Measurements from ENCODE around the gene PLK3.
"Not testable (repeated sequence)": the region's sequence is repeated elsewhere in the genome, so short reads cannot be mapped to it uniquely, and the experiment has no call there.

PLK3 gene

DNA sequence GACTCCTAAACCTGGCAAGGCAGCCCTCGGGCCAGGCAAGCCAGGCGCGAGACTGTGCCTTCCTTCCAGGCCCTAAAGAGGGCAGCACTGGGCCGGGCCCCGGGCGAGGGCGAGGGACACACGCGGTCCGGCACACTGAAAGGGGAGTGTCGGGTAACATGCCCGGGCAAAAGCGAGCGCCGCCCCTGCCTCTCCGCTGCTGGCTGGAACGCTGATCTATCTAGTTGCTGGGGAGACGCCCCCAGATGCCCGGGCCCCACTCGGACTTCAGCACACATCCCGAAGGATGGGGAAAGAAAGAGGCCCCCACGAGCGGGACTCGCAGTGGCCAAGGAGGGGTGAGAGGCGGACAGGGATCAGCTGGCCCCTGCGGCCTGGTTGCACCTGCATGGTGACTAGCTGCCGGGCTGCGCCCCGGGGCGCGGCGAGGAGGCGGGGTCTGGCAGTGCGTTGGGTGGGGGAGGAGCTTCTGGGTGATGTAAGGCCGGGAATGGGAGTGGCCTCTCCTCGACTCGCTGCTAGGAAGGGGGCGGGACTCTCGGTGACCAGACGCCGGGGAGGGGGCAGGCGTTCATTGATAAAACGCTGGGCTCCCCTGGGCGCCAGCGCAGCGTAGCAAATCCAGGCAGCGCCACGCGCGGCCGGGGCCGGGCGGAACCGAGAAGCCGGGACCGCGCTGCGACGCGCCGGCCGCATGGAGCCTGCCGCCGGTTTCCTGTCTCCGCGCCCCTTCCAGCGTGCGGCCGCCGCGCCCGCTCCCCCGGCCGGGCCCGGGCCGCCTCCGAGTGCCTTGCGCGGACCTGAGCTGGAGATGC, at the start of gene PLK3:
Gene PLK3, plus strand, starts transcription at position 608 of the 815 bp plus-strand sequence. Its CDS starts 87 bp downstream, at position 695.
- DNase-seq (ENCODE audit: low read depth in 1 of 2, low spot score in 1 of 2) = peak; percentile 95 to 97

DNA sequence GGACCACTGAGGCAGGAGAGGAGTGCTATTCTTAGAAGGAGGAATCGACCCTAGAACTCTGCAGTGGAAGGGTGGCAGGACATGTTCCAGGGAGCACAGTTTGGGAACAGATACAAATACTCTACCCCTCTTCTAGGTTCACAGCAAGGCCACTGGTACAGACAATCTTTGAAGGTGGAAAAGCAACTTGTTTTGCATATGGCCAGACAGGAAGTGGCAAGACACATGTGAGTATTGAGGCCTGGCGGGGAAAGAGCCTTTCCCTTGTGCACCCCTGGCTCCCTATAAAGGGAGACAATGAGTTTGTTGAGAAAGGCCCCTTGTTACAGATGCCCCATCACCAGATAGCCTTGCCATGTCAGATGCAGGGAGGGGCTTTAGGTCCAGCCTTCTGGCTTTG, 42.8 kb upstream of the PLK3 start:
- DNase-seq (ENCODE audit: low read depth in 1 of 2, low spot score in 1 of 2) = no peak

DNA sequence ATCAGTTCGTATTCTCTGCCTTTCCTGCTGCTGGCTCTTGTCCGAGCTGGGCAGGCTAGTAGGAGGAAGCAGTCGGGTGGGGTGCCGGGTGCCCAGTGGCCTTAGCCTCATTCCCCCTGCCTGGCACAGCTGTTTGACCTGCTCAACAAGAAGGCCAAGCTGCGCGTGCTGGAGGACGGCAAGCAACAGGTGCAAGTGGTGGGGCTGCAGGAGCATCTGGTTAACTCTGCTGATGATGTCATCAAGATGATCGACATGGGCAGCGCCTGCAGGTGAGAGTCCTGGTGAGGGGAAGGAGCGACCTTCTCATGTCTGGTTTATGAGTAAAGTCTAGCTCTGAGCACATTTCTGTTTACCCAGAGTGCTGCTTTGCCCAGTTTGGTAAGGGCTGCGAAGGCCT, 41.1 kb upstream of the PLK3 start:
- no peak for DNase-seq (ENCODE audit: low read depth in 1 of 2, low spot score in 1 of 2)

DNA sequence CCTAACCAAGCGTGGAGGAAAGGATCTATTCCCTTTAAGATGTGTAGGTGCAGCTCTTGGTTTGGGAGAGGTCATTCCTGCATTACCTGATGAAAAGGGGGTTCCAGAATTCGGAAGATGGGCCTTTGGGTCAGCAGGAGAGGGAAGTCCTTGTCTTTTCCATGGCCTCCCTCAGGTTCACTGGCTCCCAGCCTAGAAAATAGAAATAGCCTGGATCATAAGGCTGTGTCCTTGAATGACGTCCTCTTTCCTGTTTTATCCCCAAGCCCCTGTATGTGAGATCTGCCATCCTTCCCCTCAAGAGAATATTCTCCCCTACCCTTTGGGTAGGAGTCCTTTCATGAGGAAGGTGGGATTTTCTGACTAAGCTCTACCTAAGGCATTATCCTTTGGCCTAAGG, 39.3 kb upstream of the PLK3 start:
- DNase-seq (ENCODE audit: low read depth in 1 of 2, low spot score in 1 of 2) = no peak

DNA sequence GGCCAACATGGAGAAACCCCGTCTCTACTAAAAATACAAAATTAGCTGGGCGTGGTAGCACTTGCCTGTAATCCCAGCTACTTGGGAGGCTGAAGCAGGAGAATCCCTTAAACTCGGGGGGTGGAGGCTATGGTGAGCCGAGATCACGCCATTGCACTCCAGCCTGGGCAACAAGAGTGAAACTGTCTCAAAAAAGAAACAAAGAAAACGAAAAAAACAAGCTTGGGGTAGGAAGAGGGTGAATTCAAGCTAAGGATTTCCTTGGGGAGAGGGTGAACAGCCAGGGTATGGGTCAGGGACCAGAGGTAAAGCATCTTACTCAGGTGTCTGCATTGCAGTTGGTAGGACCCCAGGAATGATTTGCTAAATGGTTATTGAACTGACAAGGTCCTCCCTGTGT, 33.8 kb upstream of the PLK3 start:
- DNase-seq (ENCODE audit: low read depth in 1 of 2, low spot score in 1 of 2) = not testable (repeated sequence)

DNA sequence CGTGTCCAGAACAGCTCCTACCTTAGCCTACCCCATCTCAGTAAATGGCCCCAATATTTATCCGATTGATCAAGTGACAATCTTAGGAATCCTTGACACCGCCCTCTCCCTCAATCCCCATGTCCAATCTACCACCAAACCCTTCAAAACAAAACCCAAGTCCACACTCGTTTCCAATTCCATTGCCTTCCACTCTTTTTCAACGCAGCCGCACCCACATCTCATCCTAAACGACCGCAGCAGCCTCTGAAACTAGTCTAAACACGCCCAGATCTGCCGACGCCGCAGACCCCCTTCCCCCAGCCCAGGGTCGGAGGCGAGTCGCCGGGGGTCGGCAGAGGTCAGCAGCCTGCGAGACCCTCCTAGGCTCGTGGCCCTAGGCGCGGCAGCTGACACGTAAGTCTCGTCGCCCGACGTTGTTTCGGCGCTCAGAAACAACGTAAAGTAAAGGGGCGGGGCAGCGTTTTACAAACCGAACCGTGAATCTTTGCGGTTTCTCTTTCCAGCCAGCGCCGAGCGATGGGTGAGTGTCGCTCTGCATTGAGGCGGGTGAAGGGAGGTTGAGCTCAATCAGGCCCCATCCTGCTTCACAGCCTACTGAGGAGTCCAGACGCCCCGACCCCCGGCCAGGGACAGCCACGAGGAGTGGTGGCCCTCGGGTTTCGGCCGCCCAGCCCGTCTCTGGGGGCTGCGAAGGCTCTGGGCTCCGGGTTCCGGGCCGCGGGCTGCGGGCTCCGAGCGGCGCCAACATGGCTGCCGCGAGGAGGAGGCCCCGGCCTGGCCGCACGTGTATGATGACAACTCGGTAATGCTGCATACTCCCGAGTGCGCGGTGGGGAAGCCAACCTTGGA, 24.9 kb upstream of the PLK3 start, which contains the start of gene RPS8:
Gene RPS8, plus strand, starts transcription at position 463 of the 852 bp plus-strand sequence. Its CDS starts 57 bp downstream, at position 520.
- peak; percentile 71 to 74 for DNase-seq (ENCODE audit: low read depth in 1 of 2, low spot score in 1 of 2)

DNA sequence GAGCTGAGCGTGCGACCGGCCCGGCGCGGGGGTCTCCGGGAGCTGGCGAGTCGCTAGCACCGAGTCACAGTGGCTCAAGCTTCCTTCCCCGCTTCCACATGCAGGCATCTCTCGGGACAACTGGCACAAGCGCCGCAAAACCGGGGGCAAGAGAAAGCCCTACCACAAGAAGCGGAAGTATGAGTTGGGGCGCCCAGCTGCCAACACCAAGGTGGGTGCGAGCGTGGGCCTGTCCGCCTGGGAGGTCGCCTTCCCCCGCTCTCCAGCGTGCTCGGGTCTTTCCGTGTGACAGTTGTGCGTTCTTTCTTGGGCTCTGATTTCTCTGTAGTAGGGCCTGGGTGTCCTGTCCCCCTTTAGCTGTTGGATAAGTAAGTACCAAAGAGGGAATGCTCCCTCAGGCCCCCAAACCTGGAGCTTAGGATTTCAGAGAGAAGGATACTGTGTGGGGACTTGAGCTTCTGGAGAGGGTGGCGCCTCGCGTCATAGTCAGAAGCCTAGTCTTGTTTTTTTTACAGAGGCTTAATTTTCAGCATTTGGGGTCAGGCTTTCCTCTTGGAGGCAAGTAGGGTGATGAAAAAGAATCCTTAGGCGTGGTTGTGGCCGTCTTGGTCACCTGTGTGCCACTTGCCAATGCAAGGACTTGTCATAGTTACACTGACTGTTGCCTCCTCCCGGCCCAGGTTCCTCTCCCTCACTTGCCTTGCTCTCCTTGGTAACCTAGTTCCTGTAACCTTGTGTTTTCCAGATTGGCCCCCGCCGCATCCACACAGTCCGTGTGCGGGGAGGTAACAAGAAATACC, 24.0 kb upstream of the PLK3 start:
- DNase-seq (ENCODE audit: low read depth in 1 of 2, low spot score in 1 of 2) = no peak

DNA sequence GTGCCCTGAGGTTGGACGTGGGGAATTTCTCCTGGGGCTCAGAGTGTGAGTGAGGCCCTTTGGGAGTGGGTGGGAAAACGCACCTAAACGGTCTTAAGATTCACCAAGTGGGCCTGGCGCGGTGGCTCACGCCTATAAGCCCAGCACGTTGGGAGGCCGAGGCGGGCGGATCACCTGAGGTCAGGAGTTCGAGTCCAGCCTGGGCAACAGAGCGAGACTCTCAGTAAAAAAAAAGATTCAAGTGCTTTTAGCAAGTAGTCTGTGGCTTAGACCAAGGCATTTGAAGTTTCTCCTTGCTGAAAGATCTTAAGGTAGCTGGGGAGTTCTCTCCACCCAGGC, 23.5 kb upstream of the PLK3 start:
- DNase-seq (ENCODE audit: low read depth in 1 of 2, low spot score in 1 of 2) = no peak

DNA sequence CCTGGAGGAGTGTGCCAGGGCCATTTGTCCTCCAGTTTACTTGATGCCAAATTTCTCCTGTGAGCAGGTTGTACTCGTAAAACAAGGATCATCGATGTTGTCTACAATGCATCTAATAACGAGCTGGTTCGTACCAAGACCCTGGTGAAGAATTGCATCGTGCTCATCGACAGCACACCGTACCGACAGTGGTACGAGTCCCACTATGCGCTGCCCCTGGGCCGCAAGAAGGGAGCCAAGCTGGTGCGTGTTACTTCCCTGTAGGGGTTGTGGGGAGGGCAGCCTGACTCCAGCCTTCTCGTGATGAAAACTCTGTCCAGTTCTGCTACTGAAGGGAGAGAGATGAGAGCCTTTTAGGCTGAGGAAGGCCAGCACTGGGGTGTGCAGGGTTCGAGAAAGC, 22.6 kb upstream of the PLK3 start:
- no peak for DNase-seq (ENCODE audit: low read depth in 1 of 2, low spot score in 1 of 2)

DNA sequence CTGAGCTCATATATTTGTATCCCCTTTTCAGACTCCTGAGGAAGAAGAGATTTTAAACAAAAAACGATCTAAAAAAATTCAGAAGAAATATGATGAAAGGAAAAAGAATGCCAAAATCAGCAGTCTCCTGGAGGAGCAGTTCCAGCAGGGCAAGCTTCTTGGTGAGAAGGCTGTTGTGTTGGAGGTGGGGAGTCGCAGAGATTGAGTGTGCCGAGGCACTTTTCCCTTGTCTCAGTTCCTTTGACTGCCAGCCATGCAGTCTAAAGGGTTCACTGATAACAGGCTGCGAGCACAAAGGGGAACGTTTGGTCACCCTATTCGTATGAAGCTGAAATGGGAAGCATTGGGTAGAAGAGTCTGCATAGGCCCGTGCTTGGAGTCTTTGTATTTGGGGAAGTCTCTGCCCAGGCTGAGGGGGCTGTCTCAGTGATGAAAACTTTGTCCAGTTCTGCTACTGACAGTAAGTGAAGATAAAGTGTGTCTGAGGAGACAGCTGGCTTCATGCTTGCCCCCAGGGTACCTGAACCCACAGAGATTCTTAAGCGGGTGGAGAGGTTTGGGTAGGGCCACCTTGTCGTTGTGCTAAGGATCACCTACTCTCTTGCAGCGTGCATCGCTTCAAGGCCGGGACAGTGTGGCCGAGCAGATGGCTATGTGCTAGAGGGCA, 22.1 kb upstream of the PLK3 start:
- DNase-seq (ENCODE audit: low read depth in 1 of 2, low spot score in 1 of 2) = no peak

DNA sequence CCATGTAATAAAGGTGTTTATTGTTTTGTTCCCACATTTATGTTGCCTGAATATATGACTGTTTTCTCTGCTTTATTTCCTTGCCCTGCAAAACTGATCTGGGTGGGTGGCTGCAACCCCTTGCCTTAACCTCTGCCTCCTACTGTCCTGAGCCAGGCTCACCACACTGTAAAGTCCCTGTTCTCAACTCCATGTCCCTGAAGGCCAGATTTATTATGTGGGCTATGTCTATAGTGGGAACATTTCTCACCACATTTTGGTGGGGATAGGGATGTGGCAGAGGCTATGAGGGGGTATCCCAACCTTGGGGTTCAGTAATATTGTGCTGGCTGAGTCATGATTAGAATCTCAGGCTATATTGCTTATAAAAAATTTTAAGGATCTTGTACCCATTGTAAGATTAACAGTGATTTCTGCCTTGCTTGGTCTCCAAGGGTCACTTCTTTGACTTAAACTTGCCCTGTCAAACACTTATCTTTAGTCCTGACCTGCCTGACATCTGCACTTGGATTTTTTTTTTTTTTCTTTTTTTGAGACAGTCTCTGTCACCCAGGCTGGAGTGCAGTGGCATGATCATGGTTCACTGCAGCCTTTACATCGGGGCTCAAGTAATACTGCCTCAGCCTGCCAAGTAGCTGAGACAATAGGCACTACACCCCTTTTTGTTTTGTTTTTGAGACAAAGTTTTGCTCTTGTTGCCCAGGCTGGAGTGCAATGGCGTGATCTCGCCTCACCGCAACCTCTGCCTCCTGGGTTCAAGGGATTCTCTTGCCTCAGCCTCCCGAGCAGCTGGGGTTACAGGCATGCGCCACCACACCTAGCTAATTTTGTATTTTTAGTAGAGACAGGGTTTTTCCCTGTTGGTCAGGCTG, 21.2 kb upstream of the PLK3 start:
- no peak for DNase-seq (ENCODE audit: low read depth in 1 of 2, low spot score in 1 of 2)

DNA sequence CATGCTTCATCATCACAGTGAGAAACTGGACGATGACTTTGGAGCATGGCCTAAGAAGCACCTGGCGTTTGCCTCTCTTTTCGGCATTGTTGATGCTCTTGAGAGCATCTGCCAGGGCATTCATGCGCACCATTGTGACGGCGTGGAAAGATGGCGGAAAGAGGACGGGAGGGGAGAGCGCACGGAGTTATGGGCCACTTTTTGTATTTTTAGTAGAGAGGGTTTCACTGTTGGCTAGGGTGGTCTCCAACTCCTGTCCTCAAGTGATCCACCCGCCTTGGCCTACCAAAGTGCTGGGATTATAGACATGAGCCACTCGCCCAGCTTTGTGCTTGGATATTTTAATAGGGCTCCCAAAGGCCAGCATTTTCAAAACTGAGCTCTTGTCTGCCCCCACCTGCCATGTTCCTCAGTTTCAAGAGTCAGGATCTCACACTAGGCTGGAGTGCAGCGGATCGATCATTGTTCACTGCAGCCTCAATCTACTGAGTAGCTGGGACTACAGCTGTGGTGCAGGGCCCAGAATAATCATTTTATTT, 19.5 kb upstream of the PLK3 start:
- no peak for DNase-seq (ENCODE audit: low read depth in 1 of 2, low spot score in 1 of 2)

DNA sequence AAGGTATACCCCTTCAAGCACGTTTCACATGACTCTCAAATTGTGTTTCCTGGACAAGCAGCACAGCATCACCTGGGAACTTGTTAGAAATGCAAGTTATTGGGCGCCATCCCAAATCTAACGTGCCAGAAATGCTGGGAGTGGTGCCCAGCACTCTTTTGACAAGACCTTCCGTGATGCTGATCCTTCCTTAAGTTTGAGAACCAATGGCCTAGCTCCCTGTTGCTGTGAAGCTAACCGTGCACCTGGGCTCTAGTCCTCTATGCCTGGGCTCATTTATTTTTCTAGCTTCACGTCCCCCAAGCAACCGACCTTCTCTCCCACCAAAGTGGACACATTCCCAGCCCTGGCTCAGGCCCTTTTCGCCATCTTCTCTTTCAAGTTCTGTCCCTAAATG, 16.5 kb upstream of the PLK3 start:
- no peak for DNase-seq (ENCODE audit: low read depth in 1 of 2, low spot score in 1 of 2)

DNA sequence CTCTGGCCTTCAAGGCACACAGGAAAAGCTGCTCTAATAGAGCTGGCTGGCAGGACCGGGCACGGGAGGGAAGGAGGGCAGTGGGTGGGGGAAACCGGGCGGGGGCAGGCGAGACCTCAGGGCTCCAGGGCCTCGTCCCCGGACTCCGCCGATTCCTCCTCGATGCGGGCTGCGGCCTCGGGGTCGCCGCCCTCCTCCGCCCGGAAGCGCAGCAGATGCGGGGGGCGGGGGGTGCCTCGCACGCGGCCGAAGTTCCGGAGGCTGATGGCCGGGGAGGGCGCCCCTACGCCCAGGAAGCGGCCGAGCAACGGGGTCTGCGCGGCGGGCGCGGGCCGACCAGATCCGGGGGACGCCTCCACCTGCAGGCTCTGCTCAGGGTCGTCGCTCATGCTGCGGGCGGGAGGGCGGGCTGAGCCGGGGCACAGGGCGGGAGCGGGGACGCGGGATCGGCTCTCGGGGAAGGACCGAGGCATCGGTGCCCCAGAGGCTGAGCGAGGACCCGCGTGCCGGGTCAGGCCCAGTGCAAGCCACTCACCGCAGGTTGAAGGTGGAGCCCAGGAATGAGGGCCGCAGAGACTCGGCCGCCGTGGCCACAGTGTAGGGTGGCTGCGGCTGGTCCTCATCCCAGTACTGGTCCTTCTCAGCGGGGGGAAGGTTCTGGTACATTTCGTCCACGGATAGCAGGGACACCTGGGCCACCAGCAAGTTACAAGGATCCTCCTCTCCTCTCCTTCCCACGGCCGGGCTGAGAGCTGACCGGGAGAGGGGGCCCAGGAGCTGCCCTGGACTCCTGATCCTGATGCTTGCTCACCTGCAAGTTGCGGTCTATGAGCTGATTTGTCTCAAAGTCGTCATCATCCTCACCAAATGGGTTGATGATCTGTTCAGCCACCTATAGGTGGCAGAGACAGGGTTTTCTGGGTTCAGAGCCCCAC, 15.8 kb upstream of the PLK3 start:
- no peak for DNase-seq (ENCODE audit: low read depth in 1 of 2, low spot score in 1 of 2)

DNA sequence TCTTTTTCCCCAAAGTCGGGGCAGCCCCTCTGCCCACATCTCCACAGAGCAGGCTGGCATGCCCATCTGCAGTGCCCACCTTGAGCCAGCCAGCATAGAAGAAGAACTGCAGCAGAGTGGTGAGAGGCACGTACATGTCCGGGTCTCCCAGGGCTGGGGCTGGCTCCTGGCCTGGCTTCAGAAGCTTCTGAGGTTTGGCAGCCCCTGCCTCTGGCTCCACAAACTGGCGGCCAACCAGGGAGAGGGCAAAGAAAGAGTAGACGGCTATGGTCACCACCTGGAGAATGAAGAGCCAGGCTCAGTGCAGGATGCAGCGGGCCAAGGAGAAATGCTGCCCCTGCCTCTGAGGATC, 15.2 kb upstream of the PLK3 start:
- no peak for DNase-seq (ENCODE audit: low read depth in 1 of 2, low spot score in 1 of 2)

DNA sequence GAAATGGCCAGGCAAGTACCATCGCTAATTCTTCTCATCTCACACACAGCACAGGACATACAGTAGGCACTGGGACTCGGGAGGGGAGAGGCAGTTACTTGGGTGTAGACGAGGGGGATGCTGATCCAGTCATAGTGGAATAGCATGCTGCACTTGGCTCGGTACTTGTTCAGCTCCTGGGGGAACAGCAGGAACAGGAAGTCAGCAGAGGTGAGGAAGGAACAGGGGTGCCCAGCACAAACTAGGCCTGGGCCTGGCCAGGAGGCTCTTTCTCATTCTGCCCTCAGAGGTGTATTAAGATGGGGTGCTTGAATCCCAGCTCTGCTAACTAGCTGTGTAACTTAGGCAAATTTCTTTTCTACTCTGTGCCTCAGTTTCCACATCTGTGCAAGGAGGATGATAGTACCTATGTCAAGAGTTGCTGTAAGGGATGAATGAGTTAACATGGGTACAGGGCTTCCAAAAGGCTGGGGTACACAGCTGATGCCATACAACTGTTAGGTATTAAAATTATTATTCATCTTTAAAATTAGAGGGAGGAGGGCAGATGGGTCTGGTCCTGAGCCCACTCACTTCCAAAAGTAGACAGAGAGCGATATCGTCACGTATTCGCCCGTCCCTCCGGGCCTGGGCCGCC, 14.6 kb upstream of the PLK3 start:
- no peak for DNase-seq (ENCODE audit: low read depth in 1 of 2, low spot score in 1 of 2)

DNA sequence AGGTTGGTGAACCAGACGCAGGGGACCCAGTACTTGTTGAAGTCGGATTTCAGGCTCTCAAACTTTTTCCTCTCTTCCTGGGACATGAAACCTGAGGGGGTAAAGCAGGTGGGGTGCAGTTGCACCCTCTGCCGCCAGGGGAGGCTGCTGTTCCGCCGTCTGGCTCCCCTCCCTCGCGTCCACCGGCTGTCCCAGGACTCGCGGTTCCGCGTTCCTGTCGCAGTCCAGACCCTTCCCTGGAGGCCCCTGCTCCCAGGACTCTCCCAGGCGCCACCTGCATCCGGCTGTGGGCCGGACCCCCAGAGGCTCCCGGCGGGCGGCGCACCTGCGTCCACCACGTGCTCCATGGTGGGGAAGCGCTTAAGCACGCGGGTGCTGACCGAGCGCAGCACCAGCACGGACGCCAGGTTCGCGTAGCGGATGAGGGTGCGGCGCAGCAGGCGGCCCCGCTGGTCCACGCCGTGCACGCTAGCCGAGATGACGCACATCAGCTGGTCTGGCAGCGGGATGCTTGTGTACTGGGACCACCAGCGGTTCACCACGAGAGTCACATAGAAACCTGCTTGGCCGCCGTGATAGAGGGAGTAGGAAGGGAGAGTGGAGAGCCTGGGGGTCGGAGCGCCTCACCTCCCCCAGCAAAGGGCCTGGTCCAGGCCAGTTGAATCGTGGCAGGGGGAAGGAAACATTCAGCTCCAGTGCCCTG, 13.9 kb upstream of the PLK3 start:
- DNase-seq (ENCODE audit: low read depth in 1 of 2, low spot score in 1 of 2) = peak; percentile 62 to 70

All from stimulated activated CD4-positive, alpha-beta T cell treated with anti-CD3 and anti-CD28 coated beads, Interleukin-15, amount 100 ng/mL, for 1 hour (primary cell).